Activated T-helper 17 cell treated with anti-CD3 and anti-CD28 coated beads, Interleukin-2, amount 50 U/mL, for 72 hours (primary cell): ENCODE measurements around the gene IMPG2. TPM values are rescaled to one million over a fixed set of nuclear protein-coding genes. Genes with fewer than 3 reads are reported as not detected.

ENCODE experiments used
- ATAC-seq: fragments of 150-1000 bp; cut with Tn5 transposase; replicated peaks from 2 replicates; pipeline ENCODE4 v1.10.0; 2021; ENCODE audit warnings: mild to moderate bottlenecking, moderate library complexity
- H3K27ac Mint-ChIP-seq: one replicate; pipeline ENCODE4 v1.8.0; 2022; ENCODE audit warnings: mixed read lengths
- H3K27me3 Mint-ChIP-seq: one replicate; pipeline ENCODE4 v1.8.0; 2022; ENCODE audit warnings: mixed read lengths
- H3K36me3 Mint-ChIP-seq: one replicate; pipeline ENCODE4 v1.8.0; 2022; ENCODE audit warnings: low read depth, mild to moderate bottlenecking, mixed read lengths
- H3K4me1 Mint-ChIP-seq: one replicate; pipeline ENCODE4 v1.8.0; 2022; ENCODE audit warnings: mixed read lengths
- H3K4me3 Mint-ChIP-seq: one replicate; pipeline ENCODE4 v1.8.0; 2022; ENCODE audit warnings: mild to moderate bottlenecking, mixed read lengths
- H3K9me3 Mint-ChIP-seq: one replicate; pipeline ENCODE4 v1.8.0; 2022; ENCODE audit warnings: mixed read lengths
- total RNA-seq, 2 donors: library from RNA; stranded (reverse); gene quantifications; one replicate each; pipeline ENCODE4 v1.2.3, GENCODE V29; 2022

IMPG2 gene
- total RNA-seq, 2 donors from 2014 or later: 0.43 to 0.71 TPM

DNA sequence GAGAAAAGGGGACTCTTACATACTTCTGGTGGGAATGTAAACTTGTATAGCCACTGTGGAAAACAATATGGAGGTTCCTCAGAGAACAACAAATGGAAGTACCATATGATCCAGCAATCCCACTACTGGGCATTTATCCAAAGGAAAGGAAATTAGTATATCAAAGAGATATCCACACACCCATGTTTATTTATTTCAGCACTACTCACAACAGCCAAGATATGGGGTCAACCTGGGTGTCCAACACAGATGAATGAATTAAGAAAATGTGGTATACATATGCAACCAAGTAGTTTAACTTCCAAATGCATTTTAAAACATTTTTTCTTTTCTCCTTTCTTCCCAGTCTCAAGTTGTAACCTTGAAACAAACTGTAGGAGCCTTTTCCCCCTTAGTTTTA is 54.3 kb downstream of the IMPG2 start:
- Mint-ChIP-seq H3K27me3 (no peaks in the 10 kb centered on the region), H3K4me1 (no peaks in the 10 kb centered on the region), H3K4me3 (no peak overlapping the region), H3K27ac (no peak overlapping the region), H3K36me3 (no peaks in the 10 kb centered on the region), H3K9me3 (no peaks in the 10 kb centered on the region)
- no peak for ATAC-seq

DNA sequence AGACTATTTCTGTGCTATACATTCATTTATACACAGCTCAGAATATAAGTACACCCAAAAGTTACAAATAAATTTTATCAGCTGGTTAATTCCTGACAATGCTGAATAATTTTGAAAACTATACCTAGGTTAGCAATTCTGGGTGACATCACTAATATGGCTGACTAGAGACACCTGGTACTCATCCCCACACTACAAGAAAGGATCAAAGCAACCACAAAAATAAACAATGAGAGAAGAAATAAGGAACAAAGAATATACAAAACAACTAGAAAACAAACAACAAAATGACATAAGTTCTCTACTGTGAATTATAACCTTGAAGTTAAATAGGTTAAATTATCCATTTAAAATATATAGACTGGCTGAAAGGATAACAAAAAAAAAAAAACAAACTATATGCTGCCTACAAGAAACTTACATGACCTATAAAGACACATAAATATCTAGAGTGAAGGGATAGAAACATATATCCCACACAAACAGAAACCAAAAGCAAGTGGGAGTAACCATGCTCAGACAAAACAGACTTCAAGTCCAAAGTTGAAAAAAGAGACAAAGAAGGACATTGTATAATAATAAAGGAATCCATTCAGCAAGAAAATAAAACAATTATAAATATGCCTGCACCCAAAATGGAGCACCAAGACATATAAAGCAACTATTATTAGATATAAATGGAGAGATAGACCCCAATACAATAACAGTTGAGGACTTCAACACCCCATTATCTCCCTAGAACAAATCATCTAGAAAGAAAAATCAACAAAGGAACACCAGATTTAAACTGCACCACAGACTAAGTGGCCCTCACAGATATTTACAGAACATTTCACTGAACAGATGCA is 57.8 kb downstream of the IMPG2 start:
- ATAC-seq: no peak
- no peaks in the 10 kb centered on the region for H3K4me1 Mint-ChIP-seq

DNA sequence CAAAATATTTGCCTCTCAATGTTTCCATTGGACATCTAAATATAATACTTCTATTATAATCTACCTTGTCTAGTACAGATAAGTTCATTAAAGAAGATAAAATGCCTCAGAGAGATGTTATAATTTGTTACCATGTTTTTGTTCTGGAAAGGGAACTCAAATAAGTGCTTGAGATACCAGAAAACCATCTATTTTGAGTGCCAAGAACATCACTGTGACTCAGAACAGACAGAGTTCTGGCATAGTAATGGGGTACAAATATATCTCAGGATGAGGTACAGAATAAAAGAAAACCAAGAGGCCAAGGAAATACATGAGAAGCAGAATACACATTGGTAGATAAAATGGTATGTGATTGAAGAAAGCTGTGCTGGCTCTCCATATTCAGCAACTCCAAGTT is 58.9 kb downstream of the IMPG2 start:
- Mint-ChIP-seq H3K27me3 (no peaks in the 10 kb centered on the region), H3K27ac (no peak overlapping the region), H3K4me1 (no peaks in the 10 kb centered on the region), H3K36me3 (no peaks in the 10 kb centered on the region), H3K9me3 (no peaks in the 10 kb centered on the region), H3K4me3 (no peak overlapping the region)
- ATAC-seq: no peak

More for the DNA sequence above, 57.8 kb downstream of the IMPG2 start:
- no peaks in the 10 kb centered on the region for H3K36me3 Mint-ChIP-seq
- H3K9me3 Mint-ChIP-seq: no peaks in the 10 kb centered on the region
- no peaks in the 10 kb centered on the region for H3K27me3 Mint-ChIP-seq
- no peak overlapping the region for H3K27ac Mint-ChIP-seq
- no peak overlapping the region for H3K4me3 Mint-ChIP-seq

DNA sequence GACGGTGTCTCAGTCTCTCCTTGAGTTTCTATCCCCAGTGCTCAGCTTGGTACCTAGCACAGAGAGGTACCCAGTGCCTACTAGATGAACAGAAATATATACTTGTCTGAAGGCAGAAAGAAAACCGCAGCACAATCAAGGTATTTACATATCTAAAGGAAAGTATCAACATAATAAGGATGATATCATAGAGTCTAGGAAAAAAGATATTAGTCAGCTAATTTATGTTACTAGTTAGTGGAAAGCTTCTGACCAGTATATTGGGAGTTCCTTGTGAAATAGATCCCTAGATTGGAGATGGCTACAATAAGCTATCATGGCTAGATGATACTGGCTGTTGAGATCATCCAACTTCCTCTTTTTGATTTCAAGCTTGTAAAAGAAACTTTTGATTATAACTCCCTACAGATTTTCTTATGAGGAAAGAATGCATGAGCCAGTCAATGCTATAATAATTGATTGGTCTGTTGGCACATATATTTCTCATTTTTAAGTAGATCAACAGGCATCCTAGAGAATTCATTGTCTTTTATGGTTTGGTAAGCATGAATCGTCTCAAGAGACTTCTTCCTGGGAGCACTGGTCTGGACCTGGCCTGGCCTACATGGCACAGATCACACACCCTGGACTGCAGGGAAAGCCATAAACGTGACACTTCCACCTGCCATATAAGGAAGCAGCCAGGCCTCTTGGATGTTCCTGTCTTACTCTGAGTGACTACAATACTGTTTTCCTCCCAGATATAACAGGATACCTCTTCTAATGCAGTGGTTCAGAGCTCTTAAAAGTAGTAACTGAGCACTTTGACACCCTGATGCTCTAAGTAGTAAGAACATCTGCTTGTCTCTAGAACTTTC is 60.7 kb downstream of the IMPG2 start:
- ATAC-seq: no peak
- Mint-ChIP-seq H3K9me3 (no peaks in the 10 kb centered on the region), H3K27ac (no peak overlapping the region), H3K36me3 (no peaks in the 10 kb centered on the region), H3K27me3 (no peaks in the 10 kb centered on the region), H3K4me1 (no peaks in the 10 kb centered on the region), H3K4me3 (no peak overlapping the region)

DNA sequence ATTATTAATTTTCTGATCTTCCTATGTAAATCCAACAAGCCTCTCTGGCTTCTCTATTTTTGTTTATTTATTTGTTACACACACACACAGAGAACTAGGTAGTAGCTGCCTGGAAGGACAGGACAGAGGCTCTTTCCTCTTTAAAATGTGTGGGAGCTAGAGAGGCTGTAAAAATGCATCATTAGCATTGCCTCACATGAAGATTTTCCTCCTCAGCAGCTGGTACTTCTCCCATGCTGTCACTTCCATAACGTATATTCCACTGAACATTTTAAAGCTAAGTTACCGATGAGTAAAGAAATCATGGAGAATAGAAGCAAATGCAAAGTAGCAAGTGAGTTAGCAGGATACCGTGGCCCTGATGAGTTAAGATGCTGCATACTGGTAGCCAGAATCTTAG is 63.9 kb downstream of the IMPG2 start:
- H3K27me3 Mint-ChIP-seq: no peaks in the 10 kb centered on the region
- no peak for ATAC-seq
- H3K4me1 Mint-ChIP-seq: no peaks in the 10 kb centered on the region
- no peaks in the 10 kb centered on the region for H3K9me3 Mint-ChIP-seq
- no peak overlapping the region for H3K27ac Mint-ChIP-seq
- no peaks in the 10 kb centered on the region for H3K36me3 Mint-ChIP-seq
- no peak overlapping the region for H3K4me3 Mint-ChIP-seq

DNA sequence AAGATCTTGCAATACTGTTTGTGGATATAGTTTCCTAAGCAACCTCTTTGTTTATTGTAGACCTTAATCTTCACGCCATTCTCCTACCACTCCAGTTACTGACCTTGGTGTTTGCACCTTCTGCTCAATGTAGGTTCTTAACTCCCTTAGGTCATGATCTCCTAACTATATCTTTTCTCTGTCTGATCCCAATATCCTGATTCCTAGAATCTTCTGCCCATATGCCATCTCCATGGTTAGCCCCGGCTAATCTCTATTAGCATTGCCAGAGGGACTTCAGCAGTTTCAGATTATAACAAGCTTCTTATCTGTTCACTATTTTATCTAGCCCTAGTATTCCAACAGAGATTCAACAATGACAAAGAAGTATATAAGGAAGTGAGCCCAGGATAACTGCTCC is 64.9 kb downstream of the IMPG2 start:
- ATAC-seq: no peak
- Mint-ChIP-seq H3K4me1 (no peaks in the 10 kb centered on the region), H3K36me3 (no peaks in the 10 kb centered on the region), H3K9me3 (no peaks in the 10 kb centered on the region), H3K27me3 (no peaks in the 10 kb centered on the region), H3K27ac (peak overlapping the region; percentile 34), H3K4me3 (no peak overlapping the region)

DNA sequence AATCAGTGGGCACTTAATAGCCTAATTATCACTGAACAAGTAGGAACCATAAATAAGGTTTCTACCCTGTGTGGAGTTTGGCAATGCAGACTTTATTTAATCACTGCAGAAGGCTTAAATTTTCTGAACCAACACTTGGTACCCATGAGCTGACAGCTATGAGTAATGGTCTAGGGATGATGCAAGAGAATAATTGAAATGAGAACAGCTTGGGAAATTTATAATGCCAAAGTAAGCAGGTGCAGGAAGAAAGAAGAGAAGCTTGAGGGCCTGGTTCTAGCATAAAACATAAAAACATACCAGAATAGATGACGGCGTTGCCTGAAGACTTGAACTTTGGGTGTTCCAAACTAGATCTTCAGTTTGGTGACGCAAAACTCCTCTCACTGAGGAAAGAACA is 67.0 kb downstream of the IMPG2 start:
- Mint-ChIP-seq H3K27ac (no peak overlapping the region), H3K36me3 (no peaks in the 10 kb centered on the region)
- no peak for ATAC-seq

DNA sequence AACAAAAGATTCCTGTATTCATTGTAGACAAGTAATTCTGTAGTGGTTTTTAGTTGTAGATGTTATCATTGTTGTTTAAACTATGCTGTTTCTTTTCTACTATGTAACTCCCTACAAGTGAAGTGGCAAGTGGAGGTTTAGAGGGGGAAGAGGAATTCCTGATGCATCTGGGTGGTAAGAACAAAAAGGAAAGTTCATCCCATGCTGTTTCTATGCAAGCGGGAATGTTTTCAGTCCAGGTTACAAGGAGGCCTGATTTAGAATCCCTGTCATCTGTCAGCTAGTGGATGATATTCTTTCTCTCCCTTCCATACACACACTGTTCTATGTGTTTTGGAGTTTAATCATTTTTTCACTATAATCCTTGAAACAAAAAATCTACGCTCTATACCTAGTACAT is 67.4 kb downstream of the IMPG2 start:
- H3K36me3 Mint-ChIP-seq: no peaks in the 10 kb centered on the region
- ATAC-seq: no peak
- H3K4me3 Mint-ChIP-seq: no peak overlapping the region
- peaks cover 5% of the 10 kb centered on the region for H3K4me1 Mint-ChIP-seq
- H3K27me3 Mint-ChIP-seq: no peaks in the 10 kb centered on the region
- H3K9me3 Mint-ChIP-seq: no peaks in the 10 kb centered on the region
- H3K27ac Mint-ChIP-seq: no peak overlapping the region

More for the DNA sequence above, 67.0 kb downstream of the IMPG2 start:
- Mint-ChIP-seq H3K4me1 (peaks cover 5% of the 10 kb centered on the region), H3K27me3 (no peaks in the 10 kb centered on the region), H3K9me3 (no peaks in the 10 kb centered on the region), H3K4me3 (no peak overlapping the region)

DNA sequence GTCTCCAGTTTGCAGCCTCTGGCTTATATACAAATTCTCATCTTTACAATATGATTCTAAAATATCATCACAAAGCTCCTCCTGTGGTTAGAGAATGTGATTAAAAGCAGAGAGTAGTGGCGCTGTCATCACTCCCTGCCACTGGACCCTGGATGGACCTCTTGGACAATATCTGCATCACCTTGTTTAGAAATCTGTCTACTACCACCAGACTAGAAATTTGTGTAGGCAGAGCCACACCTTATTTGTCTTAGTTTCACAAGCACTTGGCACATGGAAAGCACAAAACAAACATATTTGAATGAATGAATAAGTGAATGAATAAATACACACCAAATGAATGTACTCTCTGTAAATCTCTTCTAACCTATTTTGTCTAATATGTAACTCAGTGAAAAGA is 68.1 kb downstream of the IMPG2 start:
- H3K27me3 Mint-ChIP-seq: no peaks in the 10 kb centered on the region
- peaks cover 5% of the 10 kb centered on the region for H3K4me1 Mint-ChIP-seq
- no peaks in the 10 kb centered on the region for H3K36me3 Mint-ChIP-seq
- no peak for ATAC-seq
- no peaks in the 10 kb centered on the region for H3K9me3 Mint-ChIP-seq
- H3K27ac Mint-ChIP-seq: no peak overlapping the region
- H3K4me3 Mint-ChIP-seq: no peak overlapping the region

DNA sequence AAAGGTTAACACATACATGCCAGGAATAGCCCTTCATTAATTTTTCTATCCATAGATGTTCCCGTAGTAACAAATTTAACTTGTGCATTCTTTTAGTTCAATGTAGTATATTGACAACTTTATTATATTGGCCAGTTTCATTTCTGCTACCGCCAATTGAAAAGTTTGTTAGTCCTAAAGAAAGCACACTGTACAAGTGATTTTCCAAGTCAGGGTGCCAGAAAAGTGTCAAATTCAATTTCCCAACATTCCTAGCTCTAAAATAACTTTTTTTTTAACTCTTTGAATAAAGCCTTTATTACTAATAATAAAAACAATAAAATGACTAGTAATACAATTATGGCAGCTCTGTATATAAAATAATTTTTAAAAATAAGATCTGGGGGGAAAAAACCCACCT is 68.9 kb downstream of the IMPG2 start:
- Mint-ChIP-seq H3K4me3 (no peak overlapping the region), H3K27me3 (no peaks in the 10 kb centered on the region), H3K9me3 (no peaks in the 10 kb centered on the region), H3K36me3 (no peaks in the 10 kb centered on the region), H3K4me1 (peaks cover 5% of the 10 kb centered on the region), H3K27ac (no peak overlapping the region)
- ATAC-seq: no peak

DNA sequence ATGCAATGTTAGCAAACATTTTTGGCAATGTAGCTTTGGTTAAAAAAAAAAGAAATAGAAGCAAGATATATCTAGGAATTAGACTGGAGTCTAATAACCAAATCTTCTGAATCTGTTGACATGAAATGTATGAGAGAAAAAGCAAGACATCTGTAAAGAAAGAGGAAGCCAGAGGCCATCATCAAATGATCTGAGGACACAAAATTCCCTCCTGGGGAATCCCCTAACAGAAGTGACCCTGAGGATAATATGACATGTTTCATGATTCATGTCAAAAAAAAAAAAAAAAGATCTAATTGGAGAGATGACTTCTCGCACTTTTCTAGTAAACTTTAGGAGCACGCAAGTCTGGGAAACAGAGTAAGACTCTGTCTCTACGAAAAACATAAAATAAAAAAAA is 70.9 kb downstream of the IMPG2 start:
- H3K36me3 Mint-ChIP-seq: peaks cover 10% of the 10 kb centered on the region
- H3K27me3 Mint-ChIP-seq: no peaks in the 10 kb centered on the region
- no peak for ATAC-seq
- H3K9me3 Mint-ChIP-seq: no peaks in the 10 kb centered on the region
- no peak overlapping the region for H3K27ac Mint-ChIP-seq
- no peak overlapping the region for H3K4me3 Mint-ChIP-seq
- peaks cover 5% of the 10 kb centered on the region for H3K4me1 Mint-ChIP-seq

DNA sequence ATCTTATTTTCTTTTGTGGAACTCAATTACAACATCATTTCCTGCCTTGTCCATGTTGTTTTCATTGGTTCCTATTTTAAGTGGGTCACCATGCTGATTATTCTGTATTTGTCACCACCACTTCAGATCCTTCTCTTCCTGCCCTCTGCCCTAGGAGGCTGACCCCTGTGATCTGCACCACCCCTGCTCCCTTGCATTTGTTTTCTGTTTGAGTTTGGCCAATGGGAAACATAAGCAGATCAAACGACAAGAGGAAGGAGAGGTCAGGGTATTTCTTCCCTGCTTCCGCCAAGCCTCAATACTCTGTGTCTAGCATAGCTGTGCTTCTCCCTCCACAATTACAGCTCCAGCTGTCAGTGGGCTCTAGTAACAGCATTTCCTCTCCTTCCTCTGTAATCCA is 71.6 kb downstream of the IMPG2 start:
- Mint-ChIP-seq H3K36me3 (peaks cover 16% of the 10 kb centered on the region), H3K4me1 (peaks cover 11% of the 10 kb centered on the region), H3K9me3 (no peaks in the 10 kb centered on the region), H3K27me3 (no peaks in the 10 kb centered on the region), H3K4me3 (no peak overlapping the region), H3K27ac (no peak overlapping the region)
- no peak for ATAC-seq

DNA sequence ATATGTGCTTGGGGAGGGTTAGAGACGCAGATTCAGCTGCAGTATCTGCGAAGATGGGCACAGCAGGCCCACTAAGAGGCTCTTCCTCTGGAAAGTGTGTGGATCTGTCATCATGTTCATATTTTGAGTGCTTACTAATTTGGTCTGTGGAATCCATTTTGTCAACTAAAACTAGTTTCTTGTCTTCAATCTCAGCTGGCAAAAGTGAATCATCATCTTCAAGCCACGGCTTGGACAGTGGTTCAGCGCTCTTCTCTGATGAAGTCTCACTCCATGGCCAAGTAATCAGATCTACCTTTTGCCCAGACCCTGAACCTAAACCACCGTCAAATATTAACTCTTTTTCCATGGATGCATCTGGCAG is 76.2 kb downstream of the IMPG2 start:
- no peaks in the 10 kb centered on the region for H3K27me3 Mint-ChIP-seq
- H3K4me3 Mint-ChIP-seq: no peak overlapping the region
- H3K4me1 Mint-ChIP-seq: peaks cover 11% of the 10 kb centered on the region
- peaks cover 16% of the 10 kb centered on the region for H3K36me3 Mint-ChIP-seq
- H3K27ac Mint-ChIP-seq: peak overlapping the region; percentile 74
- H3K9me3 Mint-ChIP-seq: no peaks in the 10 kb centered on the region
- ATAC-seq: no peak

DNA sequence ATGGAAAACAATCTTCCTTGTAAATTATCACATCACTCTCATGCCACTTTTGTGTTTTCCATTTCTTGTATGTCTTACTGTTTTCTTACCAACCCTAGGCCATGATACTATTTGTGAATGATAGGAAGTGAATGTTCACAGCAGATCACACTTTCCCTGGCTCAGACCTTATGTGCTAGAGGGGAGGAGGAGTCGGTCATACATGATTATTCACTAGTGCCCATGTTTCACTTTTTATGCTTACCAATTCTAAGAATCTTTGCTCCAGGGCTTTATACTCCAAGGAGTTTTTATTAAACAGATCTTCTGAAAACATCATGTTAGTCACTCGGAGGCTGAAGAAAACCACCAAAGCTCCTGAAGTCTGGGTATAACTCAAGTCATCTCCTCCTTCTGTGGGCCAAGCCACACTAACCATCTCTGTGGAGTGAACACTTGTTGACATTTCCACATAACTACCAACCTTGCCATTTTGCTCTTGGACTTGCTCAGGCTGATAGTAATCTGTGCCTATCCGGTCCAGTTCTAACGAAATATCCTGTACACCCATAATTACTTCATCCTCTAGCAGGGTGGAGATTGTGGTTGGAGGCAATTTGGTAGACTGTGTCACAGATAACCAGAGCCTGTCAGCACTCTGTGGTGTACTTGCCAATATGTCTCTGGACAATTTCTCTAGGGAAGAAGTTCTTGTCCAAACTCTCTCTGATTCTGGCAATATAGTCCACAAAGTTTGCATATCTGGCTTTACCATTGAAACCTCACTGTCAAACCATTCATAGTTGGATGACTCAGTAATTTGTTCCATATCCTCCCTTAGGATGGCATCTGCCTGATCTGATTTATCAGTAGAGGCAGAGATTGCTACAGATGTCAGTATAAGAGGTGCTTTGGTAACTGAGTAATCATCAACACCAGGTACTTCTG is 76.8 kb downstream of the IMPG2 start:
- Mint-ChIP-seq H3K4me3 (no peak overlapping the region), H3K27me3 (no peaks in the 10 kb centered on the region), H3K27ac (peak overlapping the region; percentile 74), H3K4me1 (peaks cover 8% of the 10 kb centered on the region), H3K36me3 (peaks cover 16% of the 10 kb centered on the region), H3K9me3 (no peaks in the 10 kb centered on the region)
- peak; percentile 83 for ATAC-seq
